Panc1 (cell line): Measurements from ENCODE around the gene COL4A4. TPM values are rescaled to one million over a fixed set of nuclear protein-coding genes. Genes with fewer than 3 reads are reported as not detected.

Experiments
- ATAC-seq: fragments of 200-7000 bp; cut with Tn5 transposase; 2 replicates; pipeline ENCODE4 v1.9.1; 2020; ENCODE audit warnings: mild to moderate bottlenecking, moderate library complexity
- BruUV-seq: library from RNA; stranded (reverse); fragments of 400-500 nt; replicated peaks from 2 replicates; lab custom pipeline; 2021; lab: Mats Ljungman, UMichigan
- CTCF ChIA-PET: fragments of 300-600 bp; sonication (Branson Sonifier 250); formaldehyde crosslinking; loops from one replicate; lab custom pipeline; 2022; ENCODE audit warnings: antibody characterized with exemption; lab: Charles Lee
- POLR2A ChIA-PET: fragments of 300-600 bp; sonication (Branson Sonifier 250); formaldehyde crosslinking; loops from one replicate; lab custom pipeline; 2022; ENCODE audit warnings: antibody characterized with exemption; lab: Charles Lee
- DNase-seq: peaks from one replicate; pipeline ENCODE4 v3.0.0-alpha.2; 2010; ENCODE audit warnings: low read depth, low spot score
- H3K27ac ChIP-seq: 2 replicates; pipeline ENCODE4 v1.5.1; 2011; ENCODE audit warnings: mild to moderate bottlenecking, low read length, inconsistent platforms
- H3K27me3 ChIP-seq: fragments of 200-500 bp; sonication (Bioruptor generic); 2 replicates; pipeline ENCODE4 v1.6.0; 2014; ENCODE audit warnings: low read length, inconsistent platforms; ENCODE audit not compliant: control insufficient read depth, insufficient read depth
- H3K36me3 ChIP-seq: fragments of 200-500 bp; sonication (Bioruptor generic); 2 replicates; pipeline ENCODE4 v1.5.1; 2014; ENCODE audit warnings: inconsistent platforms, mild to moderate bottlenecking, low read length, moderate library complexity; ENCODE audit not compliant: control insufficient read depth, insufficient read depth
- H3K4me1 ChIP-seq: 2 replicates; pipeline ENCODE4 v1.5.1; 2011; ENCODE audit warnings: inconsistent platforms, mild to moderate bottlenecking, low read length, moderate library complexity; ENCODE audit not compliant: control insufficient read depth, insufficient read depth
- H3K4me3 ChIP-seq, 2 experiments: 2 replicates each; pipeline ENCODE4 v1.5.1; 2011 to 2012; ENCODE audit warnings: low read depth in 2 of 2, low read length in 2 of 2, mild to moderate bottlenecking in 2 of 2, inconsistent platforms in 1 of 2, moderate library complexity in 1 of 2
- H3K9me3 ChIP-seq: fragments of 200-500 bp; sonication (Bioruptor generic); 2 replicates; pipeline ENCODE4 v1.5.1; 2014; ENCODE audit warnings: low read depth, mild to moderate bottlenecking, inconsistent platforms, low read length, moderate library complexity; ENCODE audit not compliant: control insufficient read depth, insufficient read depth
- CTCF ChIP-seq: fragments of 450-650 bp; IDR thresholded peaks from 2 replicates; pipeline ENCODE4 v1.5.1; 2017; ENCODE audit warnings: mild to moderate bottlenecking
- POLR2AphosphoS5 ChIP-seq: IDR thresholded peaks from 2 replicates; pipeline ENCODE4 v1.6.1; 2012; ENCODE audit warnings: mild to moderate bottlenecking, low read depth, low read length, moderate library complexity
- REST ChIP-seq, 2 experiments: IDR thresholded peaks; 2 replicates each; pipeline ENCODE4 v1.6.1; 2011 to 2012; ENCODE audit warnings: low read depth in 2 of 2, control low read depth in 1 of 2, low read length in 1 of 2, mild to moderate bottlenecking in 1 of 2, moderate library complexity in 1 of 2; ENCODE audit not compliant: insufficient read depth in 1 of 2
- SIN3A ChIP-seq: IDR thresholded peaks from 2 replicates; pipeline ENCODE4 v1.6.1; 2012; ENCODE audit warnings: low read depth, mild to moderate bottlenecking, low read length, moderate library complexity, borderline replicate concordance; ENCODE audit not compliant: insufficient read depth
- TCF7L2 ChIP-seq: IDR thresholded peaks from 2 replicates; pipeline ENCODE4 v1.6.1; 2011; ENCODE audit warnings: mild to moderate bottlenecking, low read depth, low read length, inconsistent platforms
- in situ Hi-C: cut with HindIII; loops from 2 replicates; pipeline ENCODE4 v1.10.0; 2016; ENCODE audit warnings: low sequenced_read_pairs, low pct_unique_long_range_greater_than_20kb
- intact Hi-C: fragments of 100-400 bp; cut with micrococcal nuclease; formaldehyde crosslinking; loops from one replicate; pipeline ENCODE4 v1.10.0; 2022; ENCODE audit not compliant: unreplicated experiment
- total RNA-seq: library from RNA; stranded (reverse); gene quantifications from one replicate; pipeline ENCODE4 v1.2.1, GENCODE V29; 2021; ENCODE audit not compliant: unreplicated experiment

COL4A4 gene
- total RNA-seq, 1 experiment from 2014 or later, result 0.13 TPM

DNA sequence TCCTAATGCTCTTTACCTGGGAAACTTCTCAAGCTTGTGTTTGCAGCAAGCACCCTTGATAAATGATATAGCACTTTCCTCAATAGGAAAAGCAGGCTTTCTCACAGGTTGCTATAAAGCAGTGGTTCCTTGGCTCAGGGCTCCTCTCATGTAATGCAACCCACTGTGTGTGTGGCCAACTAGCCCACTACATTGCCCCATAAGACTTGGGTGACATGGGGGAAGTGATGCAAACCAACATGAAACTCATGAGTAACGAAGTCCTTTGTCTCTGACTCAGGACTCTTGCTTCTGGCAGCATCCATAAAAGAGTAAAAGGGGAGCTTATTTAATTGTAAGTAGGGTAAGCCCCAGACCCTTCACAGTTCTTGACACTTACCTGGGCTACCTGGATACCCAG is 106.9 kb downstream of the COL4A4 start:
- in situ Hi-C loops (no loop called here), intact Hi-C loops (no loop called here)
- ChIA-PET CTCF (no interaction called here), POLR2A (no interaction called here)
- H3K4me1 ChIP-seq, result no peaks in the 10 kb centered on the region
- H3K36me3 ChIP-seq, result no peaks in the 10 kb centered on the region
- no peak overlapping the region for H3K4me3 ChIP-seq
- H3K27me3 ChIP-seq, result no peaks in the 10 kb centered on the region; the same call in 1 of the 2 replicates
- H3K27ac ChIP-seq, result no peak overlapping the region
- DNase-seq (no peak), ATAC-seq (no peak)
- TF ChIP-seq TCF7L2 (no peak), REST (IDR thresholded peaks at IDR 0.05; ENCODE audit: insufficient read depth in 1 of 2, low read depth in 2 of 2, low read length in 1 of 2) (no peak), POLR2AphosphoS5 (no peak), SIN3A (no peak), CTCF (no peak)
- no peaks in the 10 kb centered on the region for H3K9me3 ChIP-seq
- no TSS peak for BruUV-seq

GRCh38 chr2:227054006-227054405 is 110.0 kb downstream of the COL4A4 start:
- in situ Hi-C loops, result no loop called here
- TF ChIP-seq TCF7L2, result no peak
- TF ChIP-seq REST (IDR thresholded peaks at IDR 0.05; ENCODE audit: insufficient read depth in 1 of 2, low read depth in 2 of 2, low read length in 1 of 2), result no peak
- no peak for TF ChIP-seq CTCF
- no peak for TF ChIP-seq POLR2AphosphoS5
- no peak for TF ChIP-seq SIN3A
- no peaks in the 10 kb centered on the region for H3K9me3 ChIP-seq
- H3K27ac ChIP-seq, result no peak overlapping the region
- H3K4me1 ChIP-seq, result no peaks in the 10 kb centered on the region
- DNase-seq (no peak), ATAC-seq (no peak)
- ChIA-PET CTCF (no interaction called here), POLR2A (no interaction called here)
- H3K4me3 ChIP-seq, result no peak overlapping the region
- no peaks in the 10 kb centered on the region; the same call in 1 of the 2 replicates for H3K27me3 ChIP-seq
- no TSS peak for BruUV-seq
- intact Hi-C loops, result no loop called here
- H3K36me3 ChIP-seq, result no peaks in the 10 kb centered on the region
